ENCODE measurements around the gene OGDH.
A peak's percentile ranks its signal among the peaks of the same experiment; 100 is the strongest.

Gene OGDH

GRCh38 chr7:44743750-44744149 lies 137.3 kb downstream of the OGDH start:
- no peak for DNase-seq

- peak; percentile 93 for DNase-seq
Measured at GRCh38 chr7:44748045-44748947, 141.9 kb downstream of the OGDH start, which contains the start of gene ZMIZ2. Gene ZMIZ2 (plus strand): TSS chr7:44748847. CDS start chr7:44756250, 7,403 bp downstream.

GRCh38 chr7:44748948-44749731 lies 142.7 kb downstream of the OGDH start:
- no peak for DNase-seq

GRCh38 chr7:44749992-44750391 lies 143.6 kb downstream of the OGDH start:
- DNase-seq: no peak

GRCh38 chr7:44750424-44750823 lies 144.0 kb downstream of the OGDH start:
- no peak for DNase-seq

- no peak for DNase-seq
Measured at GRCh38 chr7:44750921-44751571, 144.6 kb downstream of the OGDH start.

GRCh38 chr7:44752822-44753221 lies 146.4 kb downstream of the OGDH start:
- no peak for DNase-seq

- no peak for DNase-seq
Measured at GRCh38 chr7:44754802-44755697, 148.6 kb downstream of the OGDH start.

- no peak for DNase-seq
Measured at GRCh38 chr7:44755698-44756627, 149.5 kb downstream of the OGDH start.

GRCh38 chr7:44756904-44757303 lies 150.5 kb downstream of the OGDH start:
- DNase-seq: no peak

GRCh38 chr7:44757311-44757710 lies 150.9 kb downstream of the OGDH start:
- DNase-seq: no peak

GRCh38 chr7:44757739-44758138 lies 151.3 kb downstream of the OGDH start:
- no peak for DNase-seq
